Activated CD8-positive, alpha-beta memory T cell treated with anti-CD3 and anti-CD28 coated beads, Interleukin-2, amount 10 ng/mL, durations not matched to agents 7 days and 5 days (primary cell): ENCODE results near the gene TOB2. TPM values are rescaled to one million over a fixed set of nuclear protein-coding genes. Genes with fewer than 3 reads are reported as not detected.
"Not testable (repeated sequence)": the region's sequence is repeated elsewhere in the genome, so short reads cannot be mapped to it uniquely, and the experiment has no call there.

ENCODE experiments used
- ATAC-seq: fragments of 150-1000 bp; cut with Tn5 transposase; one replicate; pipeline ENCODE4 v1.10.0; 2021; ENCODE audit warnings: moderate library complexity
- CTCF ChIA-PET: fragments of 350-600 bp; sonication (Branson Sonifier 250); formaldehyde crosslinking; loops from one replicate; lab custom pipeline; 2021; ENCODE audit warnings: antibody characterized with exemption; lab: Charles Lee
- DNase-seq: peaks from one replicate; pipeline ENCODE4 v3.0.0-alpha.2; 2020
- H3K27ac Mint-ChIP-seq: one replicate; pipeline ENCODE4 v1.8.0; 2021; ENCODE audit warnings: mild to moderate bottlenecking, mixed read lengths
- H3K27me3 Mint-ChIP-seq: one replicate; pipeline ENCODE4 v1.8.0; 2021; ENCODE audit warnings: mixed read lengths
- H3K36me3 Mint-ChIP-seq: one replicate; pipeline ENCODE4 v1.8.0; 2021; ENCODE audit warnings: mild to moderate bottlenecking, mixed read lengths
- H3K4me1 Mint-ChIP-seq: one replicate; pipeline ENCODE4 v1.8.0; 2021; ENCODE audit warnings: mixed read lengths
- H3K4me3 Mint-ChIP-seq: one replicate; pipeline ENCODE4 v1.8.0; 2021; ENCODE audit warnings: mild to moderate bottlenecking, moderate library complexity, mixed read lengths
- H3K9me3 Mint-ChIP-seq: one replicate; pipeline ENCODE4 v1.8.0; 2022; ENCODE audit warnings: low read depth, mixed read lengths
- total RNA-seq, 2 experiments: library from RNA; stranded (reverse); gene quantifications; one replicate each; pipeline ENCODE4 v1.2.3, GENCODE V29; 2021

The TOB2 gene
- total RNA-seq, 2 experiments from 2014 or later: 38.8 to 45.1 TPM

DNA sequence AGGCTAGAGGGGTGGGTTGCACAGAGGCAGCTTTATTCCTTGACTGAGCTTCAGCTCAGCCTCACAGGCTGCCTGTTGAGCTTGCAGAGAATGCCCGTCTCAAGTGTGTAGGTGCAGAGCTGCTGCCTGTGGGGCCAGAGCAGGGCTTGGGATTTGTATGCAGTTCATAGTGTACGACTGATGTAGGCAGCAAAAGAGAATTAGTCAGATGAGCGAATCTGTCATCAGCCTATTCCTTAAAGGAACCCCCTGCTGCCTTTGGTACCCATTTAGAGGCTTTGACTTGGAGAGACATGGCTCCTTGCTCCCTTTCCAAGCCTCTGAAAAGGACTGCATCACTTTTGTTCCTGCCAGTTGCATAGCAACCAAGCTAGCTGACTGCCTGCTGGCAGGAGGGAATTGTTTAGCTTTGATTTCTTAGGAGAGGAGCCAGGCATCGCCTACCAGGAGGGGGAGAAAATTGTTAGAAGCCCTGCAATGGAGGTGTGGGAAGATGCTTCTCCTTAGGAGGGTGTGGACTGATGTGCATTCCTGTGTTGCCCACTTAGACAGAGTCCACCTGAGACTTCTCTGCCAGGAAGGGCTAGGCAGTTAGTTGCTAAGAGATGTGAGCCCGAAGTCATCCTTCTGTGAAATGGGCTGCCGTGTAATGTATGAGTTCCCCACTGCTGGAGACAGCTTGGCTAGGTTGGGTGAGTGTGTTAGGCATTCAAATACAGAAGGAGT is 33.2 kb upstream of the TOB2 start:
- no peak for ATAC-seq
- H3K27ac Mint-ChIP-seq: no peak overlapping the region
- H3K4me3 Mint-ChIP-seq: no peak overlapping the region

DNA sequence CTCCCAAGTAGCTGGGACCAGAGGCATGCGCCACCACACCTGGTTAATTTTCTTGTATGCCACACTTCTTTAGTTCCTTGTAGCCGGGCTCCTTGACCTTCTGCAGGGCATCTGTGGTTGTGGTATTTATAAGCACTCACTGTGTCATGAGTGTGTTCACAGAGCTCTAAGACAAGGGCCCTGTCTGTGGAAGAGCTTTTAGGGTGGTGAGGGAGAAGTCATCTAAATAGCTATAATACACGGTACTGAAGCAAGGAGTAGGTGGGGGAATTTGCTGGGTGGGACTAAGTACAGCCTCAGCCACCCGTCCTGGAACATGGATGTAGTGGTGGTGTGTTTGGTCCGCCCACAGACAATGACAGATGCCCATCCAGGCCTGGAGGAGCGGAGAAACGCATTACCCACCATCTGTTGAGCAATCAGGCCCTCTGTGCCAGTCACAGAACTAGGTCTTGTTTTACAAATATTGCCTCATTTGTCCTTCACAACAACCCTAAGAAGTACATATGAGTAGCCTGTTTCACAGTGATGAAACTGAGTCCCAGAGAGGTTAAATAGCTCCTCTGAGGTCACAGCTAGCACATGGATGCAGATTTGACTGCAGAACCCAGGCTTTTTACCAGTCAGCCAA is 32.4 kb upstream of the TOB2 start:
- H3K27ac Mint-ChIP-seq: no peak overlapping the region
- no peaks in the 10 kb centered on the region for H3K9me3 Mint-ChIP-seq
- CTCF ChIA-PET: interaction anchor here (0.6 to 1.5 kb wide), 3 partner anchors 21 to 75 kb away, joined by 3 to 5 read pairs (median 4); no protein-coding TSS in a partner anchor
- H3K27me3 Mint-ChIP-seq: no peaks in the 10 kb centered on the region
- DNase-seq (no peak), ATAC-seq (no peak)
- no peak overlapping the region for H3K4me3 Mint-ChIP-seq
- H3K4me1 Mint-ChIP-seq: peaks cover 20% of the 10 kb centered on the region
- H3K36me3 Mint-ChIP-seq: no peaks in the 10 kb centered on the region

More for the DNA sequence above, 33.2 kb upstream of the TOB2 start:
- no peaks in the 10 kb centered on the region for H3K27me3 Mint-ChIP-seq
- DNase-seq: no peak
- H3K36me3 Mint-ChIP-seq: no peaks in the 10 kb centered on the region
- CTCF ChIA-PET: no interaction called here
- H3K9me3 Mint-ChIP-seq: no peaks in the 10 kb centered on the region
- H3K4me1 Mint-ChIP-seq: peaks cover 20% of the 10 kb centered on the region

DNA sequence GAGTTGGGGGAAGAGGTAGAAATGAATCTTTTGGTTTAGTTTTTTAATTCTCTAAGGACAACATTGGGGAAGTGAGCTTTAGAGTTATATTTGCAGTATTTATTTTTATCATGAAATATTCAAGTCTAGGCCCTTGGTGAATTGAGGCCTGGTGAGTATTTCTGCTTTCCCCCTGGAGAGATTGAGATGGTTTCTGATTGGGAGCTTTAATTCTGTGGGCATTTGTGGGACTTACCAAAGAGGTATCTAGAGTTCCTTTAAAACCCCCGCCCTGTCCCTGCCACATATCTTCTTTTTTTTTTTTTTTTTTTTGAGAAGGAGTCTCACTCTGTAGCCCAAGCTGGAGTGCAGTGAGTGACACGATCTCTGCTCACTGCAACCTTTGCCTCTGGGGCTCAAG is 31.9 kb upstream of the TOB2 start:
- ATAC-seq: no peak
- Mint-ChIP-seq H3K27ac (no peak overlapping the region), H3K4me1 (peaks cover 25% of the 10 kb centered on the region), H3K4me3 (no peak overlapping the region), H3K36me3 (no peaks in the 10 kb centered on the region), H3K27me3 (no peaks in the 10 kb centered on the region), H3K9me3 (no peaks in the 10 kb centered on the region)
- no peak for DNase-seq
- CTCF ChIA-PET: interaction anchor here (0.6 to 1.5 kb wide), 3 partner anchors 22 to 74 kb away, joined by 3 to 5 read pairs (median 4); no protein-coding TSS in a partner anchor

DNA sequence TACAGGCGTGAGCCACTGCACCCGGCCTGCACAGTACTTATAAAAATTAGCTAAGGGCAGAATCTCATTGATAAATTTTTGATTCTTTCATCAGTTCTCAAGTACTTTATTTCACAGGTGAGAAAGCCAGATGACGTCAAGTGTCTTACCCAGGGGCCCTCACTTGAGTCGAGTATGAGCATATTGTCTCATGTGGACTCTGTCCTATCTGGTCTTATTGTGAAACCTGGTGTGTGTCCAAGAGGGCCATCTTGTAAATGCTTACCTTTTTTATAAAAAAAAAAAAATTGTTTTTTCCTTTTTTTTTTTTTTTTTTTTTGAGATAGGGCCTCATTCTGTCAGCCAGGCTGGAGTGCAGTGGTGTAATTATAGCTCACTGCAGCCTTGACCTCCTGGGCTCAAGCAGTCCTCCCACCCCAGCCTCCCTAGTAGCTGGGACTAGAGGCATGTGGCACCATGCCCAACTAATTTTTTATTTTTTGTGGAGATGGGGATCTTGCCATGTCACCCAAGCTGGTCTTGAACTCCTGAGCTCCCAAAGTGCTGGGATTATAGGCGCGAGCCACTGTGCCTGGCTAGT is 28.4 kb upstream of the TOB2 start:
- CTCF ChIA-PET: interaction anchor here (0.9 to 1.4 kb wide), 3 partner anchors 24 to 27 kb away, joined by 3 to 6 read pairs (median 3); no protein-coding TSS in a partner anchor

DNA sequence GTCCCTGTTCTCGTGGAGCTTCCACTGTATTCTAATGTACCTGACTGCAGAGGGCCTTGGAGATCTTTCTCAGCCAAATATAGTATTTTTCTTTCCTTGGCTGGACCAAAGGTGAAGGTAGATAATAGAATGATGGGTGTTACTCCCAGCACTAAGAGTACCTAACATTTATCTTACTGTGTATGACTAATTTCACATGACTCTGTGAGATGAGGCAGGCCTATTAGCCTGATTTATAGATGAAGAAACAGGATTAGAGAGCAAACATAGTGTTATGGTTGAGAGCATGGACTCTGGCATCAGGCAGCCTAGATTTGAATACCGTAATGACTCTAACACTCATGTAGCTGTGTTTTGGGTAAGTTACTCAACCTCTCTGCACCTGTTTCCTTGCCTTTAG is 25.0 kb upstream of the TOB2 start:
- H3K27ac Mint-ChIP-seq: no peak overlapping the region
- DNase-seq: no peak
- H3K4me3 Mint-ChIP-seq: no peak overlapping the region
- CTCF ChIA-PET: no interaction called here
- H3K27me3 Mint-ChIP-seq: no peaks in the 10 kb centered on the region
- no peaks in the 10 kb centered on the region for H3K9me3 Mint-ChIP-seq
- peaks cover 19% of the 10 kb centered on the region for H3K36me3 Mint-ChIP-seq
- ATAC-seq: no peak
- peaks cover 49% of the 10 kb centered on the region for H3K4me1 Mint-ChIP-seq

More for the DNA sequence above, 28.4 kb upstream of the TOB2 start:
- H3K4me1 Mint-ChIP-seq: peaks cover 31% of the 10 kb centered on the region
- H3K27ac Mint-ChIP-seq: no peak overlapping the region
- no peak for ATAC-seq
- H3K4me3 Mint-ChIP-seq: no peak overlapping the region
- H3K27me3 Mint-ChIP-seq: no peaks in the 10 kb centered on the region
- no peaks in the 10 kb centered on the region for H3K9me3 Mint-ChIP-seq
- H3K36me3 Mint-ChIP-seq: peaks cover 4% of the 10 kb centered on the region
- DNase-seq: no peak

DNA sequence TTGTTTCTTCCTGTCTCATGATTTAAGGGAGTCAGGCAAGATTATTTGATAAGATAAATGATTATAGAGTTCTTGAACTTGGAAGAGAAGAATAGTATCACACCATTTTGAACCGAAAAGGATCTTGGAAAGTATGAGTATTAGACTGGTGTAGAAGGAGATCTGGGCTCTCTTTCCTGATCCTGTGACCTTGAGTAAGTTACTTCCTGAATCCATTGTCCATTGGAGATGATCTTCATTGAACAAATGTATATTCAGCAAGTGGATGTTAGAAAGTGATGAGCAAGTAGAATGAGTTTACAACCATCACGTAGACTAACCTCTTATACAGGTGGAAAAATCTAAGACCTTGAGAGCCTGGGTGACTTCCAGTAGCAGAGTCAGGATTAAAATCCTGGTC is 24.3 kb upstream of the TOB2 start:
- Mint-ChIP-seq H3K27ac (peak overlapping the region; percentile 45), H3K9me3 (no peaks in the 10 kb centered on the region), H3K36me3 (peaks cover 23% of the 10 kb centered on the region), H3K27me3 (no peaks in the 10 kb centered on the region), H3K4me1 (peaks cover 55% of the 10 kb centered on the region), H3K4me3 (peak overlapping the region; percentile 46)
- ATAC-seq (no peak), DNase-seq (no peak)
- CTCF ChIA-PET: no interaction called here

DNA sequence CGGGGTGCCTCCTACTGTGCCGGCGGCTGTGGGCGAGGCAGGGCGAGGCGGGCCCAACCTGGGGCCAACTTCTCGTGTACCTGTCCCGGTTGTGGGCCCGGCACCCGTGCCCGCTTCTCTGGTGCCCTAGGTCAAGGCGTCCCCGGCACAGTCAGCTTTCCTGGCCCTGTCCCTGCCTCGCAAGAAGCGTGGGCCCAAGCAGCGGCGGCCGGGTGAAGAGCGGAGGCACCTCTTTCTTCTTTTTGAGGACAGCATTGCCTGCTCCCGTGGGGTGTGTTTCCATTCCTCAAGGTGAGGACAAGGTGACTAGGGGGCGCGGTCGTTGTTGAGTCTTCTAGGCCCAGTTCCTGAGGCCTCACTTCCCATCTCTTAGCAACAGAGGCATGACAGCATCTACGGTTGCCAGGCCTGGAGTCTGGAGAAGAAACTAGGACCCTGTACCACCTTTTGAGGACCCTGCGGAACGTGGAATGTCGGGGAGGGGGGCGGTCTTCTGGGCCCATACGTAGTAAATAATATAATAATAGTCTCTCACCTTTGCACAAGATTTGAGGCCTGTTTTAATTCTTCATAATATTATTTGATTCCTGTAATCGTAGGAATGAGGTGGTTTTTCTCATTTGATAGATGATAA is 22.7 kb upstream of the TOB2 start:
- CTCF ChIA-PET: interaction anchor here (0.8 to 2.6 kb wide), 11 partner anchors 10 to 120 kb away, joined by 3 to 18 read pairs (median 5); partner anchors contain the start of genes PMM1, POLR3H, TEF and TOB2
- Mint-ChIP-seq H3K9me3 (no peaks in the 10 kb centered on the region), H3K4me1 (peaks cover 62% of the 10 kb centered on the region), H3K36me3 (peaks cover 33% of the 10 kb centered on the region), H3K4me3 (peak overlapping the region; percentile 80), H3K27ac (peak overlapping the region; percentile 98), H3K27me3 (no peaks in the 10 kb centered on the region)
- DNase-seq (no peak), ATAC-seq (peak; percentile 3)

DNA sequence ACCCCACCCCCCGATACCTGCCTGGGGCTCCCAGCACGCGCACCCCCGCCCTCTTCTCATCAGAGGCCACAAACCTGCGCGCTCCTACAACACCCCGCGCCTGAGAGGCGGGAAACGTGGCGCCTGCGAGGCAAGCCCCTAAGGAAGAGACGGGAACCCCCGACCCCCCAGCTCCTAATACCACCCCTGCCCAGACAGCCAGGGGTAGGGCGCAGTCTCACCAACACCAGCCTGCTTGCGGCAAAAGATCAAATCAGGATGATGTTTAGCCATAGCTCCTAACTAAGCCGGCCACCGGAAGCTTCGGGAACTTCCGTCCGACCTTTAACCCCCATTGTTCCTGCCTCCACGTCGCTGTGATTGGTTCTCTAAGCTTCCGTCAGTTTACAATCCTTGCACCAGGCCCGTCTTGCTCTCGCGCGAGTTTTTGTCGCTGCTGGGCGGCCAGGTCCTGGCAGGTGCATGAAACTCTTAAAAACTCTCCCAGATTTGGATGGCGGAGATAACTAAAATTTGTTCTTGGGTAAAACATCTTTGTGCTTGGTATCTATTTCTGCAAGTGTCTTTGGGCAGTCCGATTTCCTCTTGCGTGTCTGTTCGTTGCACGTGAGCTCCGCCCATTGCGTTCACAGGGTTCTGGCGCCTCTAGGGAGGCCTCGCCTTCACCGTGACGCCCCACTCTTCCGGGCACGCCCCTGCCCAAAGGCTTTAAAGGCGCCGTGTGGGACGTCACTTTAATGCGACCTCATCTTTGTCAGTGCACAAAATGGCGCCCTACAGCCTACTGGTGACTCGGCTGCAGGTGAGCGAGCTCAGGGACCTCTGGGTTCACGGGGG is 22.0 kb upstream of the TOB2 start, which contains the start of the genes ACO2 and PHF5A:
TSS of gene ACO2 (plus strand) at position 737 of the 837 bp plus-strand sequence. CDS start at position 767, 30 bp downstream.
TSS of gene PHF5A (minus strand) at position 312 of the 837 bp plus-strand sequence. CDS start at position 273, 39 bp downstream.
- CTCF ChIA-PET: interaction anchor here (0.6 to 2.6 kb wide), 17 partner anchors 9 to 1571 kb away, joined by 3 to 18 read pairs (median 4); partner anchors contain the start of genes PMM1, POLR3H, TEF and TOB2
- no peaks in the 10 kb centered on the region for H3K27me3 Mint-ChIP-seq
- H3K27ac Mint-ChIP-seq: peak within 1 kb of the TSS; percentile 98
- peaks cover 59% of the 10 kb centered on the region for H3K4me1 Mint-ChIP-seq
- DNase-seq: peak; percentile 99
- peaks cover 39% of the 10 kb centered on the region for H3K36me3 Mint-ChIP-seq
- H3K9me3 Mint-ChIP-seq: no peaks in the 10 kb centered on the region
- peak; percentile 92 for ATAC-seq
- H3K4me3 Mint-ChIP-seq: peak within 1 kb of the TSS; percentile 80

DNA sequence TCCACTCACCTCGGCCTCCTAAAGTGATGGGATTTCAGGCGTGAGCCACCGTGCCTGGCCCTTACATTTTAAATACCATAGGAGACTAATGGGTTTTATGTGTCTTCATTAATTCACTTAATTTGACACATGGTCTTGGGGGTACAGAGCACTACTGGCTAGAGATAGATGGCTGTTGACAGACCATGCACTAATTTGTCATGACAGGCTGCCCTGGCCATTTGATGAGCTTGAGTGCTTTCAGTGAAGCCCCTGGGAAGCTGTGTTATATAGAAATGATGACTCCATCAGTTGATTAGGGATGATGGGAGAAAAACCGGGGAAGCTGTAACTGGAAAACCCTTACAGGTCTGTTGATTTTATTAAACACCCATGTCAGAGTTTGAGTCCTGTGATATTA is 15.3 kb upstream of the TOB2 start:
- CTCF ChIA-PET: interaction anchor here (1.2 to 2.4 kb wide), 2 partner anchors 56 to 58 kb away, joined by 3 to 13 read pairs; no protein-coding TSS in a partner anchor
- no peak overlapping the region for H3K4me3 Mint-ChIP-seq
- ATAC-seq (no peak), DNase-seq (no peak)
- H3K9me3 Mint-ChIP-seq: no peaks in the 10 kb centered on the region
- peaks cover 47% of the 10 kb centered on the region for H3K36me3 Mint-ChIP-seq
- H3K27me3 Mint-ChIP-seq: no peaks in the 10 kb centered on the region
- peaks cover 24% of the 10 kb centered on the region for H3K4me1 Mint-ChIP-seq
- no peak overlapping the region for H3K27ac Mint-ChIP-seq

DNA sequence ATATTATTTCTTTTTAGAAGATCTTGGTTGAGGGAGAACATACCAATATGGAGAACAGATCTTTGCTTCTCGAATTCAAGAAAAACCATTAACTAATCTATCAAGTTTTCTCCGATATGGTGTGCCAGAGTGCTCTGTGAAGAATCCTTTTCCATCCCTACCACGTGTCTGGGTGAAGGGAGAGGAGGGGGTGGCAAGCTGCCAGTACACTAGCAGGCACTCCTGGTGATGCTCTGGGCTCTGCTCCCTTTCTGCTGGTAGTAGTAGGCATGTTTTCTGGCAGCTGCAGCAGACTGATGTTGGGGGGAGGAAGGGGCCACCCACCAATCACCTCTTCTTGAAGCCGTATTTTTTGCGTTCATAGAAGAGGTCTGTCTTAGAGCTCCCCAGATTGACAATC is 13.5 kb upstream of the TOB2 start:
- not testable (repeated sequence) for H3K4me3 Mint-ChIP-seq, DNase-seq, H3K9me3 Mint-ChIP-seq, H3K27ac Mint-ChIP-seq, H3K27me3 Mint-ChIP-seq, ATAC-seq
- H3K36me3 Mint-ChIP-seq: peaks cover 38% of the 10 kb centered on the region
- H3K4me1 Mint-ChIP-seq: peaks cover 15% of the 10 kb centered on the region
- CTCF ChIA-PET: interaction anchor here (1.3 to 3.6 kb wide), 3 partner anchors 9 to 207 kb away, joined by 3 to 11 read pairs (median 5); partner anchors contain the start of genes ACO2 and PHF5A

DNA sequence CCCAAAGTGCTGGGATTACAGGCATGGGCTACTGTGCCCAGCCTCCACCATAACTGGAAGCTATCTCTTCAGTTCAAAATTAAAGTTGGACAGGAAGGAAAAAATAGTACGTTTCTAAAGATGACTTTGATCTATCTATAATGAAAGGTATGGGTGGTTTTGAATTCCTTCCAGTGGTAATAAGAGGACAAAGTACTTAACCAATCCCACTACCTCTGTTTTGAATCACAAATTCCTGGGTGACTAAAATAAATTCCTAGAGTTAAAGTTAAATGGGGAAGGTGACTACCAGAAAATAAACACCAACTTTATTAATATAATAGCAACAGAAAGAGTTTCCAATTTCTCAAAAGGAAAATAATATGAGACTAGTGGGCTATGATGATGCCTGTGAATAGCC is 12.8 kb upstream of the TOB2 start:
- no peak for ATAC-seq
- CTCF ChIA-PET: interaction anchor here (1.4 to 3.6 kb wide), 2 partner anchors 9 to 56 kb away, joined by 5 to 11 read pairs; partner anchors contain the start of genes ACO2 and PHF5A
- no peaks in the 10 kb centered on the region for H3K27me3 Mint-ChIP-seq
- peaks cover 10% of the 10 kb centered on the region for H3K4me1 Mint-ChIP-seq
- H3K36me3 Mint-ChIP-seq: peaks cover 33% of the 10 kb centered on the region
- H3K27ac Mint-ChIP-seq: peak overlapping the region; percentile 49
- H3K9me3 Mint-ChIP-seq: no peaks in the 10 kb centered on the region
- H3K4me3 Mint-ChIP-seq: no peak overlapping the region
- no peak for DNase-seq
